GM12878 (cell line): ENCODE results near the gene MID1. TPM values are rescaled to one million over a fixed set of nuclear protein-coding genes. Genes with fewer than 3 reads are reported as not detected.

Source experiments
- ATAC-seq: fragments of 200-7000 bp; cut with Tn5 transposase; 3 replicates; pipeline ENCODE4 v1.9.1; 2020; ENCODE audit warnings: mild to moderate bottlenecking, moderate library complexity
- BruUV-seq: library from RNA; stranded (reverse); fragments of 400-500 nt; replicated peaks from 2 replicates; lab custom pipeline; 2021; lab: Mats Ljungman, UMichigan
- CTCF ChIA-PET: fragments of 300-600 bp; sonication (Branson Sonifier 250); formaldehyde crosslinking; extraction: SDS; loops from one replicate; lab custom pipeline; 2021; ENCODE audit warnings: inconsistent platforms; lab: Yijun Ruan, JAX
- POLR2A ChIA-PET: fragments of 350-600 bp; formaldehyde crosslinking; extraction: SDS; loops from one replicate; lab custom pipeline; 2021; ENCODE audit warnings: inconsistent platforms; lab: Charles Lee
- RAD21 ChIA-PET: fragments of 300-600 bp; sonication (Branson Sonifier 250); formaldehyde crosslinking; loops from one replicate; lab custom pipeline; 2023; ENCODE audit warnings: antibody characterized with exemption; ENCODE audit not compliant: unreplicated experiment; lab: Charles Lee
- SMC1A ChIA-PET: fragments of 300-600 bp; sonication (Branson Sonifier 250); formaldehyde crosslinking; loops from one replicate; lab custom pipeline; 2023; ENCODE audit not compliant: unreplicated experiment, uncharacterized antibody; lab: Charles Lee
- DNase-seq: peaks from one replicate; pipeline ENCODE4 v3.0.0-alpha.2; 2011; ENCODE audit warnings: low read depth, low spot score
- FAIRE-seq: peaks from 3 replicates; lab custom pipeline; 2011; peaks lifted over from hg19 to GRCh38; lab: Jason Lieb, UNC
- H2AFZ ChIP-seq: 2 replicates; pipeline ENCODE4 v1.6.0; 2011; ENCODE audit warnings: low read depth, low read length, control low read depth; ENCODE audit not compliant: control insufficient read depth
- H3K27ac ChIP-seq: 2 replicates; pipeline ENCODE4 v1.5.1; 2011; ENCODE audit warnings: control low read depth; ENCODE audit not compliant: control insufficient read depth, insufficient read depth
- H3K27me3 ChIP-seq, 2 experiments: replicated peaks in 1 of 2; 2 replicates each; pipeline versions ENCODE4 v1.6.0 to v1.6.1; 2011; ENCODE audit warnings: low read length in 1 of 2; ENCODE audit not compliant: control insufficient read depth in 2 of 2, insufficient read depth in 2 of 2
- H3K36me3 ChIP-seq, 2 experiments: 2 replicates each; pipeline ENCODE4 v1.5.1; 2011; ENCODE audit warnings: low read length in 1 of 2; ENCODE audit not compliant: control insufficient read depth in 2 of 2, insufficient read depth in 2 of 2
- H3K4me1 ChIP-seq: 2 replicates; pipeline ENCODE4 v1.6.1; 2011; ENCODE audit warnings: mild to moderate bottlenecking, low read length, moderate library complexity, mixed read lengths; ENCODE audit not compliant: control insufficient read depth, insufficient read depth
- H3K4me2 ChIP-seq: 2 replicates; pipeline ENCODE4 v1.6.0; 2011; ENCODE audit warnings: control low read depth; ENCODE audit not compliant: control insufficient read depth, insufficient read depth
- H3K4me3 ChIP-seq: fragments of 200-600 bp; sonication (generic); 2 replicates; pipeline ENCODE4 v1.5.1; 2016
- H3K79me2 ChIP-seq: 2 replicates; pipeline ENCODE4 v1.6.0; 2011; ENCODE audit warnings: low read length; ENCODE audit not compliant: control insufficient read depth, insufficient read depth
- H3K9ac ChIP-seq: 2 replicates; pipeline ENCODE4 v1.8.0; 2011; ENCODE audit warnings: low read length, control low read depth, mixed read lengths; ENCODE audit not compliant: control insufficient read depth, insufficient read depth
- H3K9me3 ChIP-seq: replicated peaks from 3 replicates; pipeline ENCODE4 v1.5.1; 2011; ENCODE audit warnings: mild to moderate bottlenecking, low read length; ENCODE audit not compliant: control insufficient read depth, insufficient read depth
- H4K20me1 ChIP-seq: 2 replicates; pipeline ENCODE4 v1.6.0; 2011; ENCODE audit not compliant: control insufficient read depth, insufficient read depth
- BCL11A ChIP-seq: IDR thresholded peaks from 2 replicates; pipeline ENCODE4 v1.6.1; 2011; ENCODE audit warnings: low read depth, low read length
- CBFB ChIP-seq: IDR thresholded peaks from 2 replicates; pipeline ENCODE4 v1.6.1; 2016; ENCODE audit warnings: antibody characterized with exemption, low read depth
- CBX5 ChIP-seq: sonication (generic); IDR thresholded peaks from 2 replicates; pipeline ENCODE4 v1.6.1; 2016; ENCODE audit warnings: low read depth, moderate library complexity, mild to moderate bottlenecking, inconsistent platforms
- ELK1 ChIP-seq: IDR thresholded peaks from 2 replicates; pipeline ENCODE4 v1.6.1; 2012; ENCODE audit warnings: low read depth, low read length, improper control_type of control experiment
- FOXK2 ChIP-seq: fragments of 450-650 bp; IDR thresholded peaks from 2 replicates; pipeline ENCODE4 v1.6.1; 2017; ENCODE audit warnings: mild to moderate bottlenecking, moderate library complexity
- FOXM1 ChIP-seq: IDR thresholded peaks from 2 replicates; pipeline ENCODE4 v1.6.1; 2012; ENCODE audit warnings: low read depth, mild to moderate bottlenecking, inconsistent platforms, low read length, moderate library complexity
- GABPA ChIP-seq: IDR thresholded peaks from 2 replicates; pipeline ENCODE4 v1.6.1; 2014; ENCODE audit warnings: antibody characterized with exemption, low read depth, mild to moderate bottlenecking, inconsistent platforms
- IRF3 ChIP-seq: fragments of 450-650 bp; IDR thresholded peaks from 2 replicates; pipeline ENCODE4 v1.6.1; 2014; ENCODE audit warnings: mild to moderate bottlenecking
- IRF4 ChIP-seq: IDR thresholded peaks from 2 replicates; pipeline ENCODE4 v1.6.1; 2011; ENCODE audit warnings: low read depth, low read length
- LARP7 ChIP-seq: fragments of 450-650 bp; IDR thresholded peaks from 2 replicates; pipeline ENCODE4 v1.6.1; 2017; ENCODE audit warnings: mild to moderate bottlenecking
- NKRF ChIP-seq: fragments of 450-650 bp; conservative IDR thresholded peaks from 2 replicates; pipeline ENCODE4 v1.6.1; 2017; ENCODE audit warnings: mild to moderate bottlenecking, moderate library complexity
- PAX5 ChIP-seq: IDR thresholded peaks from 2 replicates; pipeline ENCODE4 v1.6.1; 2011; ENCODE audit warnings: low read depth, low read length, borderline replicate concordance
- PAX8 ChIP-seq: fragments of 450-650 bp; IDR thresholded peaks from 2 replicates; pipeline ENCODE4 v1.6.1; 2017; ENCODE audit warnings: mild to moderate bottlenecking, moderate library complexity
- RBBP5 ChIP-seq: fragments of 200-600 bp; sonication (generic); conservative IDR thresholded peaks from 2 replicates; pipeline ENCODE4 v1.6.1; 2016
- RCOR1 ChIP-seq: conservative IDR thresholded peaks from 2 replicates; pipeline ENCODE4 v1.6.1; 2012; ENCODE audit warnings: low read depth, low read length, improper control_type of control experiment
- RELB ChIP-seq: fragments of 450-650 bp; IDR thresholded peaks from 2 replicates; pipeline ENCODE4 v1.6.1; 2017; ENCODE audit warnings: low read depth, mild to moderate bottlenecking, moderate library complexity
- SP1 ChIP-seq: IDR thresholded peaks from one replicate; pipeline ENCODE4 v1.6.1; 2011; ENCODE audit warnings: low read depth, low read length
- WGBS: methylation state at CpG from one replicate; pipeline ENCODE4 v1.1.6; 2016; ENCODE audit warnings: low lambda C conversion rate; ENCODE audit not compliant: insufficient replicate concordance, insufficient coverage; ENCODE audit errors: missing lambda C conversion rate; 5-methylcytosine and 5-hydroxymethylcytosine counted together
- in situ Hi-C: fragments of 300-500 bp; cut with MboI; formaldehyde crosslinking; loops from 9 replicates; pipeline ENCODE4 v1.14.3; 2018; ENCODE audit warnings: mixed read lengths
- intact Hi-C: fragments of 100-400 bp; cut with micrococcal nuclease; formaldehyde crosslinking; loops from one replicate; pipeline ENCODE4 v1.14.2; 2022; ENCODE audit not compliant: unreplicated experiment
- polyA plus RNA-seq, 11 experiments: library from polyadenylated mRNA; depleted of rRNA in 4 of 11; unstranded in 6 of 11; stranded (reverse) in 5 of 11; fragments of >200 nt; fragmentation: Nextera tagmentation in 4 of 11; fragmentation: Illumina TruSeq in 1 of 11; extraction: Ambion mirVana in 4 of 11; extraction: Trizol in 1 of 11; gene quantifications; 1 replicate in 1 of 11; 2 replicates in 10 of 11; pipeline versions ENCODE4 v1.2.1 to v1.2.3, GENCODE V29; 2011 to 2016; ENCODE audit warnings: inconsistent platforms in 2 of 11, missing spikeins in 2 of 11, low read depth in 1 of 11
- total RNA-seq, 4 experiments: library from RNA; depleted of rRNA in 3 of 4; stranded (reverse); fragments of >200 nt in 3 of 4; fragmentation: Illumina TruSeq in 1 of 4; extraction: Trizol in 1 of 4; gene quantifications; 2 replicates each; pipeline versions ENCODE4 v1.2.1 to v1.2.3, GENCODE V29; 2013 to 2021

Gene MID1
- total and polyA plus RNA-seq, 10 of the 15 experiments (the other 5 are each of a cell fraction or from before 2014, with no cell fraction given): 0.04 to 0.51 (median 0.14) TPM; not detected in 1

- no peak overlapping the region for H3K27ac ChIP-seq
- WGBS: 4% methylated on average over 2 of the region's 2 CpGs
- ChIA-PET SMC1A (interaction anchor here (1.5 kb wide), 1 partner anchor 13 kb away, joined by 3 read pairs; no protein-coding TSS in a partner anchor), CTCF (no interaction called here), POLR2A (no interaction called here), RAD21 (no interaction called here)
- no TSS peak for BruUV-seq
- intact Hi-C loops (no loop called here), in situ Hi-C loops (no loop called here)
- H4K20me1 ChIP-seq: no peaks in the 10 kb centered on the region
- no peak for FAIRE-seq
- no peak overlapping the region for H3K4me2 ChIP-seq
- H3K79me2 ChIP-seq: no peaks in the 10 kb centered on the region
- H3K36me3 ChIP-seq: no peaks in the 10 kb centered on the region
- TF ChIP-seq FOXK2 (no peak), IRF4 (no peak), PAX5 (no peak), RELB (no peak), IRF3 (no peak), PAX8 (no peak), CBFB (no peak), RBBP5 (no peak), CBX5 (no peak), GABPA (no peak), BCL11A (no peak), LARP7 (no peak), RCOR1 (no peak), FOXM1 (no peak), ELK1 (no peak), SP1 (no peak), NKRF (no peak)
- no peak overlapping the region for H3K9ac ChIP-seq
- H3K27me3 ChIP-seq: no peaks in the 10 kb centered on the region; a peak in 1 of 4 replicates
- no peaks in the 10 kb centered on the region for H3K4me1 ChIP-seq
- H3K4me3 ChIP-seq: no peak overlapping the region
- no peak for ATAC-seq
- no peak overlapping the region for H2AFZ ChIP-seq
- H3K9me3 ChIP-seq: no peaks in the 10 kb centered on the region
- no peak for DNase-seq
Measured at GRCh38 chrX:10549280-10549679, 71.1 kb downstream of the MID1 start.
